T-helper 2 cell treated with Interferon-gamma antibody and Interleukin-4, amounts not matched to agents 5 μg/mL and 100 μg/mL, for 36 hours (primary cell): Measurements from ENCODE around the gene RAB31.

Source experiments
- DNase-seq: peaks from one replicate; pipeline ENCODE4 v3.0.0; 2021; ENCODE audit warnings: low spot score
- H3K27ac Mint-ChIP-seq: one replicate; pipeline ENCODE4 v1.8.0; 2021; ENCODE audit warnings: mild to moderate bottlenecking, mixed read lengths
- H3K27me3 Mint-ChIP-seq: one replicate; pipeline ENCODE4 v1.8.0; 2021; ENCODE audit warnings: low read depth, mixed read lengths
- H3K36me3 Mint-ChIP-seq: one replicate; pipeline ENCODE4 v1.8.0; 2021; ENCODE audit warnings: low read depth, mixed read lengths
- H3K4me1 Mint-ChIP-seq: one replicate; pipeline ENCODE4 v1.8.0; 2021; ENCODE audit warnings: low read depth, mixed read lengths
- H3K4me3 Mint-ChIP-seq: one replicate; pipeline ENCODE4 v1.8.0; 2022; ENCODE audit warnings: mild to moderate bottlenecking, moderate library complexity, mixed read lengths
- H3K9me3 Mint-ChIP-seq: one replicate; pipeline ENCODE4 v1.8.0; 2021; ENCODE audit warnings: mixed read lengths

The RAB31 gene

DNA sequence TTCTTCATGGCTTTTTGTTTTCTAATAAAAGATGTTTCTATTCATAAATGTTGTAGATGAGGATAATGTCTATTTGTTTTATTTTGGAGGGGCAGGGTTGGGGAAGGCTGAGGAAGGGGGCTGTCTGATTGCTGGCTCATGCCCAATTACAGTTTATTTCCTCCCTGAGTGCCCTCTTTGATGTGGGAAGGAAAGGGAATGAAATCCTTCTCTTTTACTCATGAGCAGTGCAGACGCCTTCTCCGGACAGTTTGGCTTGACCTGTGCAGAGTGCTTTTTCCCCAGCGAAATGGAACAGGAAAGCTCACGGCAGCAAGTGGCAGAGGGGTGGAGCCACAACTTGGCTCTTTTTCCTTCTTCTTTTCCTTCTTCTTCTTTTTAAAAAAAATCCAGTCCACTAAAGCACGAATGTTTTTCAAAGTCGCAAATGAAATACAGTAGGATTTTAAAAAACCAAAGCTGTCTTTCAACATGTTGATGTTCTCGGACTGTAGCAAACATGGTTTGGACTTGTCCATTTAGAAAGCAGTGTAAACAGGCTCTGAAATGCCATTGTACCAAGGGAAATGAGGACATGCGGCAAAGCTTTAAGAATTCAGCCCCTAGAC lies 34.5 kb downstream of the RAB31 start:
- no peak for DNase-seq
- Mint-ChIP-seq H3K4me3 (no peak overlapping the region), H3K36me3 (no peaks in the 10 kb centered on the region), H3K27me3 (peaks cover 43% of the 10 kb centered on the region), H3K27ac (no peak overlapping the region), H3K9me3 (no peaks in the 10 kb centered on the region), H3K4me1 (no peaks in the 10 kb centered on the region)

GRCh38 chr18:9743200-9744016 lies 35.3 kb downstream of the RAB31 start:
- Mint-ChIP-seq H3K36me3 (no peaks in the 10 kb centered on the region), H3K27me3 (peaks cover 44% of the 10 kb centered on the region), H3K4me1 (no peaks in the 10 kb centered on the region), H3K27ac (no peak overlapping the region), H3K9me3 (no peaks in the 10 kb centered on the region), H3K4me3 (no peak overlapping the region)
- DNase-seq, result no peak

- no peak for DNase-seq
- Mint-ChIP-seq H3K36me3 (no peaks in the 10 kb centered on the region), H3K27ac (no peak overlapping the region), H3K27me3 (peaks cover 42% of the 10 kb centered on the region), H3K4me1 (no peaks in the 10 kb centered on the region), H3K9me3 (no peaks in the 10 kb centered on the region), H3K4me3 (no peak overlapping the region)
These were observed 38.9 kb downstream of the RAB31 start for GRCh38 chr18:9746958-9747357.

GRCh38 chr18:9749611-9750010 lies 41.5 kb downstream of the RAB31 start:
- no peaks in the 10 kb centered on the region for H3K9me3 Mint-ChIP-seq
- no peaks in the 10 kb centered on the region for H3K4me1 Mint-ChIP-seq
- peaks cover 24% of the 10 kb centered on the region for H3K27me3 Mint-ChIP-seq
- H3K4me3 Mint-ChIP-seq, result no peak overlapping the region
- DNase-seq, result no peak
- no peak overlapping the region for H3K27ac Mint-ChIP-seq
- H3K36me3 Mint-ChIP-seq, result no peaks in the 10 kb centered on the region

DNA sequence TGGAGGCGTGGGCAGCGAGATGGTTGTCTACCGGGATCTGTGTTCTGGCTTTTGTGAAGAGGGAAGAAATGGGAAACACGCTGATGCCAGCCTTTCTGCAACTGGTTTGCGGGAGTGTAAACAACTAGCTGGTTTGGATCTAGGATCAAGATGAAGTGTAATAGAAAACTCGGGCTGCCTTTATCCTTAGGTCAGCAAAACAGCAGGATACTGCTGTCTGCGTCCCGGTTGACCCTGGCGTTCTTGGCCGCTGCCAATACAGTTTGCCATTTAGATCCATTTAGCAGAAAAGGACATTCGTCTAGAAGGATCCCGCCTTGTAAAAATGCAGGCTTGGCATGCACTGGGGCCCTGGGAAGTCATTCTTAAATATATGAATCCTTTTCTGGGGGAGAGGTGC lies 42.0 kb downstream of the RAB31 start:
- Mint-ChIP-seq H3K9me3 (no peaks in the 10 kb centered on the region), H3K27me3 (peaks cover 20% of the 10 kb centered on the region), H3K4me3 (no peak overlapping the region), H3K36me3 (no peaks in the 10 kb centered on the region), H3K4me1 (no peaks in the 10 kb centered on the region), H3K27ac (no peak overlapping the region)
- DNase-seq, result no peak

- Mint-ChIP-seq H3K36me3 (no peaks in the 10 kb centered on the region), H3K27ac (no peak overlapping the region), H3K4me3 (no peak overlapping the region)
These were observed 42.7 kb downstream of the RAB31 start for GRCh38 chr18:9750606-9751304.

DNA sequence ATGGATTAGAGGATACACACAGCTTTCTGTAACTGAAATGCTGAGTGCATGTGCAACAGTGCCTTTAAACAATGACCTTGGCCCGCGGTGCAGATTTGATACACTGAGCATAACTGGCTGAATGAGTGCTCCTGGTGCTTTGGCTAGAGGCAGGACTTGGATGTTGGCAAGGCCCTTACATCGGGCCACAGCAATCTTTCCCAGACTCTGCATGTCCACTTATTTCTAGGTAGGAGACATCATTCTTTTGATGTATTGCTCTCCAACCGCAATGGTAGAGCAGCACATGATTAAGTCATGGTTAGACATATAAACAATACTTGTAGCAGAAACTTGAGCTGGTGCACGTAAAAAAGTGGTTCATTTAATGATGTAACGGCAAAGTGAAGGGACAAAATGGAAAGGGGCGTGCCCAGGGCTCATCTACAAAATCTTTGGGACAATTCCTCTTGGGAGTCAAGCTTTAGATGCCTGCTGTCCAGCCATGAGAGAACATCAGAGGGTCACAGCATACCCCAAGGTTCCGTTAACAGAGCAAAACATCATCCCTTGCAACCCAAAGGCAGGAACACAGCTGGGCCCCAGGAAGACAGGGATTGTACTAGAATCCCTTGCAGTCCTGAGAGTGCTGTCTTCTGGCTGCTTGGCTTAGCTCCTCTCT lies 43.4 kb downstream of the RAB31 start:
- H3K27ac Mint-ChIP-seq, result no peak overlapping the region
- H3K27me3 Mint-ChIP-seq, result peaks cover 10% of the 10 kb centered on the region
- DNase-seq, result no peak
- no peaks in the 10 kb centered on the region for H3K4me1 Mint-ChIP-seq
- no peaks in the 10 kb centered on the region for H3K36me3 Mint-ChIP-seq
- no peaks in the 10 kb centered on the region for H3K9me3 Mint-ChIP-seq
- H3K4me3 Mint-ChIP-seq, result no peak overlapping the region

More at GRCh38 chr18:9750606-9751304, 42.7 kb downstream of the RAB31 start:
- H3K4me1 Mint-ChIP-seq, result no peaks in the 10 kb centered on the region
- DNase-seq, result no peak
- H3K27me3 Mint-ChIP-seq, result peaks cover 13% of the 10 kb centered on the region
- H3K9me3 Mint-ChIP-seq, result no peaks in the 10 kb centered on the region

- H3K4me3 Mint-ChIP-seq, result no peak overlapping the region
- H3K27ac Mint-ChIP-seq, result no peak overlapping the region
- peaks cover 6% of the 10 kb centered on the region for H3K4me1 Mint-ChIP-seq
- H3K9me3 Mint-ChIP-seq, result no peaks in the 10 kb centered on the region
- peaks cover 2% of the 10 kb centered on the region for H3K27me3 Mint-ChIP-seq
- H3K36me3 Mint-ChIP-seq, result no peaks in the 10 kb centered on the region
- no peak for DNase-seq
These were observed 45.7 kb downstream of the RAB31 start for GRCh38 chr18:9753846-9754245.

- no peaks in the 10 kb centered on the region for H3K36me3 Mint-ChIP-seq
- H3K4me3 Mint-ChIP-seq, result no peak overlapping the region
- no peaks in the 10 kb centered on the region for H3K9me3 Mint-ChIP-seq
- H3K4me1 Mint-ChIP-seq, result peaks cover 10% of the 10 kb centered on the region
- no peak overlapping the region for H3K27ac Mint-ChIP-seq
- H3K27me3 Mint-ChIP-seq, result peaks cover 2% of the 10 kb centered on the region
- DNase-seq, result no peak
These were observed 47.0 kb downstream of the RAB31 start for GRCh38 chr18:9755110-9755509.

DNA sequence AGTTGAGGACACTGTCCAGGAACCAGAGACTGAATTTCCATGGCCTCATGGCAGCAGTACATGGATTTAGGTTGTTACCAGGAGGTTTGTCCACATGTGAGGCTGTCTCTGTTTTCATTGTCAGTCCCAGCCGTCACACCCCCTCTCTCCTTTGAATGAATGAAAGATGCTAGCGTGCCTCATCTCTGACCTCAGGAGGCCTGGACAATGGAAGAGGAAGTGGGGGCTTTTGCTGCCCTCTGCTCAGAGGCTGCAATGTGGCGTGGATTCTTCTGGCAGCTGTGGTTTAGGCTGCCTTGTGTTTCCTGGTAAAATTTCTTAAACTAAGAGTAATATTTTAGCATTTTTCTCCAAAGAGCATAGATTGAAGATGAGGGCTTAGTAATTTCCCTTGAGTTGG lies 47.5 kb downstream of the RAB31 start:
- no peaks in the 10 kb centered on the region for H3K36me3 Mint-ChIP-seq
- H3K9me3 Mint-ChIP-seq, result no peaks in the 10 kb centered on the region
- H3K4me3 Mint-ChIP-seq, result no peak overlapping the region
- no peak for DNase-seq
- peaks cover 5% of the 10 kb centered on the region for H3K27me3 Mint-ChIP-seq
- no peak overlapping the region for H3K27ac Mint-ChIP-seq
- H3K4me1 Mint-ChIP-seq, result peaks cover 10% of the 10 kb centered on the region

- no peaks in the 10 kb centered on the region for H3K36me3 Mint-ChIP-seq
- H3K9me3 Mint-ChIP-seq, result no peaks in the 10 kb centered on the region
- no peak overlapping the region for H3K4me3 Mint-ChIP-seq
- no peak overlapping the region for H3K27ac Mint-ChIP-seq
- DNase-seq, result no peak
- peaks cover 10% of the 10 kb centered on the region for H3K4me1 Mint-ChIP-seq
- peaks cover 4% of the 10 kb centered on the region for H3K27me3 Mint-ChIP-seq
These were observed 48.3 kb downstream of the RAB31 start for GRCh38 chr18:9756271-9756932.

- Mint-ChIP-seq H3K4me3 (no peak overlapping the region), H3K9me3 (no peaks in the 10 kb centered on the region), H3K27me3 (peaks cover 3% of the 10 kb centered on the region), H3K36me3 (no peaks in the 10 kb centered on the region), H3K4me1 (peaks cover 10% of the 10 kb centered on the region), H3K27ac (no peak overlapping the region)
- no peak for DNase-seq
These were observed 48.9 kb downstream of the RAB31 start for GRCh38 chr18:9756933-9757470.

- no peak for DNase-seq
- no peak overlapping the region for H3K4me3 Mint-ChIP-seq
- peaks cover 3% of the 10 kb centered on the region for H3K27me3 Mint-ChIP-seq
- no peaks in the 10 kb centered on the region for H3K9me3 Mint-ChIP-seq
- H3K36me3 Mint-ChIP-seq, result no peaks in the 10 kb centered on the region
- no peak overlapping the region for H3K27ac Mint-ChIP-seq
- H3K4me1 Mint-ChIP-seq, result peaks cover 10% of the 10 kb centered on the region
These were observed 49.9 kb downstream of the RAB31 start for GRCh38 chr18:9757827-9758621.
